Measurements from ENCODE around the gene GRM8.

GRM8 gene

DNA sequence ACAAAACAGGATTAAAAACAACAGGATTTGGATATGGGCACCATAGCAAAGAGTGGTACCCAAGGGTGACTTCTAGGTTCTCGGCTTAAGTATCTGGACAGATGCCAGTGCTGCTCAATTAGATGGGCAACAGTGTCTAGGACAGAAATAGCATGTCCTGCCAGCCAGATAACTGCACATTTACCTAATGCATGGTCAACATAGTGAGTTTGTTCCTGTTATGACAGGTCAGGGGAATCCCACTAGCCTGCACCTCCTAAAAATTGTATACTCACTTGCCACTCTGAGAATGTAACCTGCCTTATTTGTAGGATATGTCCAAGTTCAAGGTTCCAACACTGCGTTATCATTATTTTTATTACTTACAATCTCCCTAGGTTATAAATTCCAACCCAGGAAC lies 471.7 kb downstream of the GRM8 start:
- FAIRE-seq = no peak
- DNase-seq (ENCODE audit: extremely low spot score, insufficient read length, low read depth) = no peak

- DNase-seq (ENCODE audit: extremely low spot score, insufficient read length, low read depth) = no peak
- no peak for FAIRE-seq
Observed at GRCh38 chr7:126778101-126778500, 474.6 kb downstream of the GRM8 start.

- DNase-seq (ENCODE audit: extremely low spot score, insufficient read length, low read depth) (no peak), FAIRE-seq (no peak)
Observed at GRCh38 chr7:126776498-126776897, 476.2 kb downstream of the GRM8 start.

DNA sequence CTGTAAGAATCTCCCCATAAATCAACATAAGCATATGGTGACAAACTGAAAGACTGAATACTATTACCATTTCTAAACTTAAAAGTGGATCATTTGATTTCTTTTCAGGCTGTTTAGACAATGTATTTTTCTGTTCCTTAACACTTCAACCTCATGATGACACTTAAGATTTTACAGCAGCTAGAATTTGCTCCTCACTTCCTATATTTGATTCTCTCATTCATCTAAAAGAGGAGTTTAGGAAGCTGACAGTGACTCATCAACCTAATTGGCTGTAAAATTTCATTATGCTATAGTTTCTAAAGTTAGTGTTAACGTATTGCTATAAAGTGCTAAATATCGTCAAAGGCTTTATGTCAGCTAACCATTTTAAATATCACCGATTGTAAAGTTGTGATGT lies 478.7 kb downstream of the GRM8 start:
- DNase-seq (ENCODE audit: extremely low spot score, insufficient read length, low read depth) (no peak), FAIRE-seq (no peak)

- DNase-seq (ENCODE audit: extremely low spot score, insufficient read length, low read depth) (no peak), FAIRE-seq (no peak)
Observed at GRCh38 chr7:126768836-126769235, 483.9 kb downstream of the GRM8 start.

DNA sequence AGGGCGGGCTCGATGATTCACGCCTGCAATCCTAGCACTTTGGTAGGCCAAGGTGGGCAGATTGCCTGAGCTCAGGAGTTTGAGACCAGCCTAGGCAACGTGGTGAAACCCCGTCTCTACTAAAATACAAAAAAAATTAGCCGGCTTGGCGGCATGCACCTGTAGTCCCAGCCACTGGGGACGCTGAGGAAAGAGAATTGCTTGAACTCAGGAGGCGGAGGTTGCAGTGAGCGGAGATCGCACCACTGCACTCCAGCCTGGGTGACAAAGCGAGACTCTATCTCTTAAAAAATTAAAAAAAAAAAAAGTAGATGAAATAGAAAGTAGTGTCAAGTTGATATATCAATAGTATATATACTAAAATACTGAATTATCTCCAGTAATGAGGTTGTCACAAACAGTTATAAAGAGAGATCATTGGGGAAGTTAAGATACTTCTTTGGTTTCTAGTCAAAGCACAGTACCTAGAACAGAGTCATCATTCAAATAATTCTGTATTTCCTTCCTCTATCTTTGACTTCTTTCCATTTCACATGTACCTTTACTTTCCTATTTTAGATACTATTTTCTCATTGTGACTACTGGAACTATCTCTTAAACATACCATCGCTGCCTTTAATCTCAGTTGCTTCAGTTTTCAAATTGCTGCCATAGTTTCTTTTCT lies 491.7 kb downstream of the GRM8 start:
- FAIRE-seq = no peak
- no peak for DNase-seq (ENCODE audit: extremely low spot score, insufficient read length, low read depth)

- no peak for FAIRE-seq
Observed at GRCh38 chr7:126755381-126755780, 497.4 kb downstream of the GRM8 start.

DNA sequence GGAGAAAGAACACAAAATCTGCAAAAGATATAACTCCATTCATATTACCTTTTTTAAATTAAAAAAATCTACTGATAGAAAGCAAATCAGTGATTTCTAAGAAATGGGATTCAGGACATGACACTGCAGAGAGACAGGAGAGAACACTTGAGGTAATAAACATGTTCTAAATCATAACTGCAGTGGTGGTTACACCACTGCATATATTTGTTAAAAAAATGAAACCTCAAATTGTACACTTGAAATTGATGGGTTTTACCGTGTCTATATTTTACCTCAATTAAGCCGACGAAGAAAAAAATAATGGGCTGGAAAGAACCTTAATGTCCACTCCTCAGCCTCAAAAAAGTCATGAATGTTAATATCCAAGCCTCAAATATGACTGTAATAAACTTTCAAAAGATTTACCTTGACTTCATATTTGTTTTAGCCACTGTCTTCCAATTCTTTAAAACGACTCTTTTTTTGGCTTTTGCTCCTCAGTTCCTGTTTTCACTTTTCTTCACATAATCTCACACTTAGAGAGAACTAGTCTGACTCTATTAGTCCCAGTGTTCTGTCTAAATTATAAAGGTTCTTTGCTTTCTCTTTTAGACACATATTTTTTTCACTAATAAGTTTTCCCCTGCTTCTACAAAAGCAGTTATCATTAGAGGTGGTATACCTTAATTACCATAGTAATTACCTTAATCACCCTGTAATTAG lies 502.4 kb downstream of the GRM8 start:
- peak; percentile 61 for FAIRE-seq
- DNase-seq (ENCODE audit: extremely low spot score, insufficient read length, low read depth) = no peak

More at GRCh38 chr7:126755381-126755780, 497.4 kb downstream of the GRM8 start:
- no peak for DNase-seq (ENCODE audit: extremely low spot score, insufficient read length, low read depth)

DNA sequence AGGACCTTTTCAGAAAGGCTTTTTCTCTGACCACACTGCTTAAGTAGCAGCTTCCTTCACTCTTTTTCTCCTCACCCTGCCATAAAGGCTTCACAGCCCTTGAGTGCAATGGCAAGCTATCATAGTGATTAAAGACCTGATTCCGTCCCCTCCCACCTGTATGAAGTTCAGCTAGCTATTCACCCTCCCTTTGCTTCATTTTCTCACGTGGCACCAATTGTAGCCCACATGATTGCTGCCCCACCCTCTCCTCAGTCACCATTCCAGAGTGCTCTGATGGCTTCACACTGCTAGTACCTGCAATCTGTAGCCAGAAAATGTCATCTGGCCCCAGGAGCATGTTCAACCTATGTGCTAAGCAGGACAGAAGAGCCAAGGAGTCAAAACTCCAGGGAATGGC lies 523.8 kb downstream of the GRM8 start:
- FAIRE-seq = peak; percentile 65
- DNase-seq (ENCODE audit: extremely low spot score, insufficient read length, low read depth) = no peak

GRCh38 chr7:126727930-126728391 lies 524.8 kb downstream of the GRM8 start:
- FAIRE-seq (no peak), DNase-seq (ENCODE audit: extremely low spot score, insufficient read length, low read depth) (no peak)

DNA sequence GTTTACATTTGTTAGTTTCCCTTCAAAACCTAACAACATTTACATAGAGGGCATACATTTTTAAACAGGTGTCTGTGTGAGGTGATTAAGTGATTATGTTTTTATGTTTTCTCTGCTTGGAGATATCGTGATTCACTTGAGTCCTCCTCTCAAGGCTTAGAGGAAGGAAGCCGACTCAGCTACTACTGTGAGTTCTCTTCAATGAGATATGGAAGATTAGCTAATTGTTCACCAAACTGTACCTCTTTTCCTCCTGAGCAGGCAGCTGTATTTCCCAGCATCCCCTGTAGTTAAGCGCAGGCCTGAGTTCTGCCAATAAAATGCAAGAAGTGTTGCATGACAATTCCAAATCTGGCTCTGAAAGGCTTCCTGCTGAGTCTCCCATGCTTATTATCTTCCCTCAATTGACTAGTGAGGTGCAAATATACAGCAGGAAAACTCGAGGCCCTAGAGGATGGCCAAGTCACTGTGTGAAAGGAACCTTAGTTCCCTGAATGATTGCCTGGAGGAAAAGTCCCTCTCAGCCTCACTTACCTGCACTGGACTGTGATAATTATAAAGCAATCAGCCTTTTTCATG lies 528.7 kb downstream of the GRM8 start:
- DNase-seq (ENCODE audit: extremely low spot score, insufficient read length, low read depth) = no peak
- no peak for FAIRE-seq

DNA sequence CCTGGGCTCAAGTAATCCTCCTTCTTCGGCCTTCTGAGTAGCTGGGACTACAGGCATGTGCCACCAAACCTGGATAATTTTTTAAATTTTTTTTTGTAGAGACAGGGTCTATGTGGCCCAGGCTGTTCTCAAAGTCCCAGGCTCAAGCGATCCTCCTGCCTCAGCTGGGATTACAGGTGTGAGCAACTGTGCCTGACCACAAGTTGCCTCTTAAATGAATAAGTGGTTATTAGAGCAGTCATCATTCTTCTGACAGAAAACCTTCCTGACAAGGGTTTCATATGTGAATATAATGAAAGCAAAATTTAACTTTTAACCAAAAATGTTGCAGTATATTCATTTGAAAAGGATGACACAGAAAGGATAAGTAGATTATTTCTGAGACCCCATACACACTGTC lies 532.5 kb downstream of the GRM8 start:
- DNase-seq (ENCODE audit: extremely low spot score, insufficient read length, low read depth) (no peak), FAIRE-seq (peak; percentile 77)

DNA sequence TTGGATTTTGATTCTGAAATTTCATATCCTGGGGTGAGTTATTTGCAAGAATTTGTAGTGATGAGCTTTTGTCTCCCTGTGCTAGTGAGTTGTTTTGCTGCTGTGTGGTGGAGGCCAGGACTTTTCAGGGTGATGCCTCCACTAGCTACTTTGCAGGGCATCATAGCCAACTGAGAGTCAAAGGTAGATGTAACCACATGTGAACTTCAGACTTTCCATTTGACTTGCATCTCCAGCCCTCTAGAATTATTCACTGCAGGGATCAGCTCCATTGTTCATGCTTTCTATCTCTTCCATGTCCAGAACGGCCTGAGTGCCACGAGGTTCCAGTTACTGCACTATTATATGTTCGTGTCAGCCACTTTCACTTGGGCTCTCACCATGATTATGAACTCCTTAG lies 534.3 kb downstream of the GRM8 start:
- FAIRE-seq = no peak
- no peak for DNase-seq (ENCODE audit: extremely low spot score, insufficient read length, low read depth)

- DNase-seq (ENCODE audit: extremely low spot score, insufficient read length, low read depth) = no peak
- FAIRE-seq = peak; percentile 35
Observed at GRCh38 chr7:126716321-126716720, 536.4 kb downstream of the GRM8 start.

- FAIRE-seq (no peak), DNase-seq (ENCODE audit: extremely low spot score, insufficient read length, low read depth) (no peak)
Observed at GRCh38 chr7:126715076-126715475, 537.7 kb downstream of the GRM8 start.

DNA sequence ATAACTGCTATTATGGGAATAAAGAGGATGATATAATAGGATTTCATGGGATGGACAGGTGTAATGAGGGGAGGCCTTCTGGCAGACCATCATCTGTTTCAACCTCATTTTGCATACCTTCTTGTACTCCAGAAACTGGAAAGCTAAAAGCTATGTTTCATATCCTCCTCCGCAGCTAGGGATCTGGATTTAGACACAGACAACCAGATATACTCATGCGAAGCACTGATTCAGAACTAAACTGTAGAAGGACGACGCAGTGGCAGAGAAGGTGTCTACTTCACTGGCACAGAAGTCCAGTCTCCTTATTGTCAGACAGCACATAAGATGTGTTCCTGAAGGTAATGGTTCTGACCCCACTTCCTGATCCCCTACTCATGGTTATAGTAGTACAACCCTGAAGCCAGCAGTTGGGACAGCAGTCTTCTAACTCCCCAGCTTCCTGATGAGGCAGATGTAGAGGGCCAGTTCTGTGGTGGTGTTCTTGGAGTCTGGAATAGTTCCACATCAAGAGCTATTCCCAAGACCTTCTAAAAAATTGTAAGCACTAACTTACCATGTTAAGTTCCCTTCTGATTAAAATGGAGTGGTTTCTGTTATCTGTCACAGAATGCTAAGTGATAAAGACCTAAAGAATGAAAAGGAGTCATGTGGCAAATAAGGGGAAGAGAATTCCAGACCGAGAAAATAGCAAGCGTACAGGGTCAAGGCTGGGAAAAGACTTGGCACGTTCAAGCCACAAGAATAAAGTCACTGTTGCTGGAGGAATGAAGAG lies 550.3 kb downstream of the GRM8 start:
- no peak for FAIRE-seq
- DNase-seq (ENCODE audit: extremely low spot score, insufficient read length, low read depth) = no peak

DNA sequence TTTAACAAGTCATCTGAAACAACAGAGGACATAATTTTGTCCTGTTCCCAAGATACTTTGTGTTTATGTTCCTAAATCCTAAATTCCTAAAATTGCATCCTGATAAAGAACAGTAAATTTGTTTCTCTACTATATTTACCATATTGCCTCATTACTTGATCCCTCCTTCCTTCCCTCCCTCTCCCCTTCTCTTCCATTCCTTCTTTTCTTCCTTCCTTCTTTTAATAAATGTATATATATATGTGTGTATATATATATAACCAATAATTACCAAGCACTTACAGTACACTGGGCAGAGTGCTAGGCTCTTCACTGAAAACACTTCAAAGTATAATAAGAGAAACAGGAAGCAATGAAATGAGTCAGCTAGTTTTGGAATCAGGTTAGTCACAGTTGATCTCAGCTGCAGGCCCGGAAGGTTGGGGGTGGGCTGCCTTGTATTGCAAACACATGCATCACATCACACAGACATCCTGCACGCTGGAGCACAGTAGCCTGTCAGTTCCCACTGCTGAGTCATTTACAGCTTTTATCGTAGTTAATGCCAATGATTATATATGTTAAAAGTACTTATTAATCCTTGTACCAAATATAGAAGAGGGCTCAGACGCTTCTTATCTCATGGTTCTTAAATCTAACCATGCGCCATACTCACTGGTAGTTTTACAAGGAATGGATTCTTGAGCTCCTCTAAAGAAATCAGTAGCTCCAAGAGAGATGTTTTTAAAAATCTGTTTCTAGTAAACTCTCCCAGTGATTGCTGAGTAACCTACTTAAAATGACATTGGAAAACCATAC lies 551.7 kb downstream of the GRM8 start:
- peak; percentile 99 for FAIRE-seq

GRCh38 chr7:126699707-126700106 lies 553.0 kb downstream of the GRM8 start:
- DNase-seq (ENCODE audit: extremely low spot score, insufficient read length, low read depth) (no peak), FAIRE-seq (peak; percentile 54)

More for the DNA sequence above, 551.7 kb downstream of the GRM8 start:
- DNase-seq (ENCODE audit: extremely low spot score, insufficient read length, low read depth) = peak; percentile 42

- FAIRE-seq (peak; percentile 26), DNase-seq (ENCODE audit: extremely low spot score, insufficient read length, low read depth) (no peak)
Observed at GRCh38 chr7:126698909-126699308, 553.8 kb downstream of the GRM8 start.

DNA sequence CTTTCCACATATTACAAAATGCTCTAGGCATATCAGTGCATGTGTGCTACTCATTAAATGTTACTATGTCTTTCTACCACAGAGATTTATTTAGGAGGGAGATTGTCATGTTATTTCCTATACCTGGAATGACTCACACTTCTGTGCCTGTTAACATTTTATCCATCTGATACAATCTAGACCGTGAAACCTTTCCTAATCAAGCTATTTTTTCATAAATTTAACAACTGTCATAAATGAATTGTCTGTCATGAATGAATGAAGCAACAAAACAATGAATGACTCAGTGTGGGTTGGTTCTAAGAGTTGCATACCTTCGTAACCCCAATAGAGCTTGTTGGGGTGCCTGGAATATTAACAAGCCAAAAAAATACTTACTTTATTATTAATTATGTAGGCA lies 554.3 kb downstream of the GRM8 start:
- DNase-seq (ENCODE audit: extremely low spot score, insufficient read length, low read depth) (no peak), FAIRE-seq (no peak)

Measured in GM18507 (cell line).